H1 (cell line): ENCODE measurements around the gene RAB36.

Experiments
- EP300 ChIP-seq, 2 experiments: IDR thresholded peaks; 1 replicate in 1 of 2; 2 replicates in 1 of 2; pipeline ENCODE4 v1.6.1; 2011 to 2012; ENCODE audit warnings: low read depth in 2 of 2, low read length in 2 of 2, mild to moderate bottlenecking in 2 of 2, borderline replicate concordance in 1 of 2, inconsistent platforms in 1 of 2, moderate library complexity in 1 of 2
- FOSL1 ChIP-seq: IDR thresholded peaks from 2 replicates; pipeline ENCODE4 v1.6.1; 2011; ENCODE audit warnings: mild to moderate bottlenecking, low read depth, low read length, moderate library complexity; ENCODE audit not compliant: insufficient read depth
- SRF ChIP-seq: IDR thresholded peaks from 2 replicates; pipeline ENCODE4 v1.6.1; 2011; ENCODE audit warnings: mild to moderate bottlenecking, low read depth, low read length, moderate library complexity
- TF ChIP-seq, protein P1 (sequence below): IDR thresholded peaks from 2 replicates; pipeline ENCODE4 v1.6.1; 2012; ENCODE audit warnings: inconsistent platforms
- TF ChIP-seq, protein P2 (sequence below): IDR thresholded peaks from 2 replicates; pipeline ENCODE4 v1.6.1; 2011; ENCODE audit warnings: low read length, improper control_type of control experiment
- TF ChIP-seq, protein P3 (sequence below), 3 experiments: IDR thresholded peaks; 1 replicate in 2 of 3; 2 replicates in 1 of 3; pipeline versions ENCODE4 v1.5.1 to v1.6.1; 2011; ENCODE audit warnings: low read length in 3 of 3, mild to moderate bottlenecking in 3 of 3, inconsistent platforms in 2 of 3, low read depth in 1 of 3, moderate library complexity in 1 of 3; ENCODE audit not compliant: insufficient read depth in 1 of 3; ENCODE audit errors: control extremely low read depth in 1 of 3

DNA sequence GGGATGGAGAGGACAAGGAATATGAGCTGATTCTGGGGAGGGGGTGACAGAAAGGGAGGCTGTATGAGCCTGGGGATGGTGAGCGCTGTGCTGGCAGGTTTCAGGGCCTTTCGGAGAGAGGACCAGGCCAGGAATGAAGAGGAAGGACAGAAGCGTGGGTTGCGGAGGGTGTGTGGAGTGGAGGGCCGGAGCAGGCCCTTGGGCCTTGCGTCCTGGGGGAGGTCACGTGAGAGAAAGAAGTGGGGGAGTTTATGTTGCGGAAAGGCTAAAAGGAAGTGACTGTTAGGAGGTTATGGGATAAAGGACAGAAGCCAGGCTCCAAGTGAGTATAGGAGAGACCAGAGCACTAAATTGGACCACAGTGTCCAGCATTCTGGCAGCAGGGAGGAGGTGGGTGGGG, 52.6 kb downstream of the RAB36 start:
- TF ChIP-seq, protein P1, sequence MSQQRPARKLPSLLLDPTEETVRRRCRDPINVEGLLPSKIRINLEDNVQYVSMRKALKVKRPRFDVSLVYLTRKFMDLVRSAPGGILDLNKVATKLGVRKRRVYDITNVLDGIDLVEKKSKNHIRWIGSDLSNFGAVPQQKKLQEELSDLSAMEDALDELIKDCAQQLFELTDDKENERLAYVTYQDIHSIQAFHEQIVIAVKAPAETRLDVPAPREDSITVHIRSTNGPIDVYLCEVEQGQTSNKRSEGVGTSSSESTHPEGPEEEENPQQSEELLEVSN: no peak
- no peak for TF ChIP-seq SRF
- TF ChIP-seq, protein P2, sequence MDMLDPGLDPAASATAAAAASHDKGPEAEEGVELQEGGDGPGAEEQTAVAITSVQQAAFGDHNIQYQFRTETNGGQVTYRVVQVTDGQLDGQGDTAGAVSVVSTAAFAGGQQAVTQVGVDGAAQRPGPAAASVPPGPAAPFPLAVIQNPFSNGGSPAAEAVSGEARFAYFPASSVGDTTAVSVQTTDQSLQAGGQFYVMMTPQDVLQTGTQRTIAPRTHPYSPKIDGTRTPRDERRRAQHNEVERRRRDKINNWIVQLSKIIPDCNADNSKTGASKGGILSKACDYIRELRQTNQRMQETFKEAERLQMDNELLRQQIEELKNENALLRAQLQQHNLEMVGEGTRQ: no peak
- TF ChIP-seq EP300 (IDR thresholded peaks at IDR 0.05; ENCODE audit: borderline replicate concordance in 1 of 2, low read depth in 2 of 2, low read length in 2 of 2): no peak
- TF ChIP-seq, protein P3, sequence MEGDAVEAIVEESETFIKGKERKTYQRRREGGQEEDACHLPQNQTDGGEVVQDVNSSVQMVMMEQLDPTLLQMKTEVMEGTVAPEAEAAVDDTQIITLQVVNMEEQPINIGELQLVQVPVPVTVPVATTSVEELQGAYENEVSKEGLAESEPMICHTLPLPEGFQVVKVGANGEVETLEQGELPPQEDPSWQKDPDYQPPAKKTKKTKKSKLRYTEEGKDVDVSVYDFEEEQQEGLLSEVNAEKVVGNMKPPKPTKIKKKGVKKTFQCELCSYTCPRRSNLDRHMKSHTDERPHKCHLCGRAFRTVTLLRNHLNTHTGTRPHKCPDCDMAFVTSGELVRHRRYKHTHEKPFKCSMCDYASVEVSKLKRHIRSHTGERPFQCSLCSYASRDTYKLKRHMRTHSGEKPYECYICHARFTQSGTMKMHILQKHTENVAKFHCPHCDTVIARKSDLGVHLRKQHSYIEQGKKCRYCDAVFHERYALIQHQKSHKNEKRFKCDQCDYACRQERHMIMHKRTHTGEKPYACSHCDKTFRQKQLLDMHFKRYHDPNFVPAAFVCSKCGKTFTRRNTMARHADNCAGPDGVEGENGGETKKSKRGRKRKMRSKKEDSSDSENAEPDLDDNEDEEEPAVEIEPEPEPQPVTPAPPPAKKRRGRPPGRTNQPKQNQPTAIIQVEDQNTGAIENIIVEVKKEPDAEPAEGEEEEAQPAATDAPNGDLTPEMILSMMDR (IDR thresholded peaks at IDR 0.05; ENCODE audit: control extremely low read depth in 1 of 3, insufficient read depth in 1 of 3, low read depth in 1 of 3, low read length in 3 of 3): no peak
- TF ChIP-seq FOSL1: no peak
